HG02610 (cell line): ENCODE measurements around the gene SPIB.
"Not testable (repeated sequence)": the region's sequence is repeated elsewhere in the genome, so short reads cannot be mapped to it uniquely, and the experiment has no call there.

ENCODE experiments used
- ATAC-seq: cut with Tn5 transposase; IDR thresholded peaks from one replicate; pipeline ENCODE4 v1.9.1; 2021; ENCODE audit warnings: mild to moderate bottlenecking, moderate library complexity; ENCODE audit not compliant: unreplicated experiment

The SPIB gene

DNA sequence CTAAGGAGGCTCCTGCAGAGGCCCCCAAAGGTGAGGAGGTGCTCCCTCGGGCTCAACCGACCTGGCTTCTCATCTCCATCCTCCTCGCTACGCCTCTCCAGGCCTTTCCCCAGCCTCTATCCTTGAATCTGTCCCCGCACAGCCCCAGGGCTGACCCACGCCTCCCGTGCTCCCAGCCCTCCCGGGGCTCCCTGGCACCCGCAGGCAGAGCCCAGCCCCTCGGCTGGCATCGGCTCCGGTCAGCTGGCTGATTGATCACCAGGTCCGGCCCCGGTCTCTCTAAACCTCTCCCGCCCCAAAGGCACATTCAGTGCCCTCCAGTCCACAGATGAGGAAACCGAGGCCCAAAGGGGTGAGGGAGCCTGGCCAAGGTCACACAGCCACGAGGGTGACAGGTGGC is 16.5 kb downstream of the SPIB start:
- no peak for ATAC-seq

DNA sequence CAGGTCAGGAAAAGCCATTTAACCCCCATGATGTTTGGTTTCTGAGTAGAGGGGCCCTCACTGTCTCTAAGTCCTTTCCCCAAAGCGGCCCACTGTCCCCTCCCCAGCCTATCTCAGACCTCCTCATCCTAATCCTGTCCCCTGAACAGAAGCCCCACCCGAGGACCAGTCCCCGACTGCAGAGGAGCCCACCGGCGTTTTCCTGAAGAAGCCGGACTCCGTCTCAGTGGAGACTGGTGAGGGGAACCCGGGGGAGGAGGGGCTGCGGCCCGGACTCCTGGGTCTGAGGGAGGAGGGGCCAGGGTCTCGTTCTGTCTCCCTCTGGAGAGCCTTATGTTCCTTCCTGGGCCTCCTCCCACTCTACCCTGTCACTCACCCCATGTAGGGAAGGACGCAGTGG is 16.9 kb downstream of the SPIB start:
- ATAC-seq, result no peak

DNA sequence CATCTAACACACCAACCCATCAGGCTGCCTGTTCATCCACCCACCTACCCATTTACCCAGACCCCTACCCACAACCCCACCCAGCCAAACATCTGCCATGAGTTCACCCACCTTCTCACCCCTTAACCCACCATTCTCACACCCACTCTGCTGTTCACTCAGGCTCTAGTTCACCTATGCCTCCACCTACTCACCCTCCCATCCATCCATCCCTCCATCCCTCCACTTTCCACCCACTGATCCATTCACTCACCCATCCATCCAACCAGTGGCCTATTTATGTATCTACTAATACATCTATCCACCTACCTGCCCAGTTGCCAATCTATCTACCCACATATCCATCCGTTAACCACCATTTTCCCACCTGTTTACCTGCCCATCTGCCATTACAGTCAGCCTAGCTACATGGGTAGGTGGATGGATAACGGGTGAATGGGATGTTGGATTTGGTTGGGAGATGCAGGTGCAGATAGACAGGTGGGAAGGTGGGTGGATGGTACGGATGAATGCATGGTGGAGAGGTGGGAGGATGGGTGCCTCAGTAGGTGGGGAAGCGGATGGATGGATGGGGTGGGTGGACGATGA is 19.2 kb downstream of the SPIB start:
- no peak for ATAC-seq

DNA sequence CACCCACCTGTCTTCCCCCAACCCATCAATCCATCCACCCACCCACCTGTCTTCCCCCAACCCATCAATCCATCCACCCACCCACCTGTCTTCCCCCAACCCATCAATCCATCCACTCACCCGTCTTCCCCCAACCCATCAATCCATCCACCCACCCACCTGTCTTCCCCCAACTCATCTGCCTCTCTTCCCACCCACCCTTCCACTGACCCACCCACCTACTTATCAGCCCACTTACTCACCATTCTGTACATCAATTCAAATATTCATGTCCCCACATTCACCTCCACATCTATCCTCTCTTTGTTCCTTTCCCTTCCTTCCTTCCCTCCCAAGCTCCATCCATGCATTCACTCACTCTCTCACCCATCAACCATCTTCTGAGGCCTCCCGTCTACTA is 20.4 kb downstream of the SPIB start:
- not testable (repeated sequence) for ATAC-seq

DNA sequence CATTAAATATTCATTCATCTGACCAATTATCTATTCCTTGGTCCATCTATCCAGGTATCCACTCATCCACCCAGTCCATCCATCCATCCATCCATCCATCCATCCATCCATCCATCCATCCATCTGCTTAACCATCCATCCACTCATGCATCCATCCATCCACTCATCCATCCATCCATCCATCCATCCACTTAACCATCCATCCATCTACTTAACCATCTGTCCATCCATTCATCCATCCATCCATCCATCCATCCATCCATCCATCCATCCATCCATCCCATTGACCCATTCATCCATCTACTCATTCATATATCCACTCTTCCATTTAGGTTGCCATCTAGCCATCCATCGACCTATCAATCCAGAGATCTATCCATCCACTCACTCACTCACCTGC is 25.3 kb downstream of the SPIB start:
- no peak for ATAC-seq

DNA sequence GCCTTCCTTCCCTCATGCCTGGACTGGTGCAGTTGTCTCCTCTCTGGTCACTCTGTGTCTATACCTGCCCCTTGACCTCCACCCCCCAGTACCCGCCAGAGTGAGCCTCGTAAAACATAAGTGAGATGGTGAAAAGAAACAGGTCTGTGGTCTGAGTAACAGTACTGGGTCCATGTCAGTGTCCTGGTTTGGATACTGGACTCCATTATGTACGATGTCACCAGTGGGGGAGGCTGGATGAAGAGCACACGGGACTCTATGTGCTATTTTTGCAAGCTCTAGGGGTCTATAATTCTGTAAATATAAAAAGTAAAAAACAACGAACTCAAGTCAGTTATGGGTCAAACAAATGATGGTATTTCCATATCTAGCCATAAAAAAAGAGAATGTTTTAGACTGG is 28.3 kb downstream of the SPIB start:
- ATAC-seq, result no peak

DNA sequence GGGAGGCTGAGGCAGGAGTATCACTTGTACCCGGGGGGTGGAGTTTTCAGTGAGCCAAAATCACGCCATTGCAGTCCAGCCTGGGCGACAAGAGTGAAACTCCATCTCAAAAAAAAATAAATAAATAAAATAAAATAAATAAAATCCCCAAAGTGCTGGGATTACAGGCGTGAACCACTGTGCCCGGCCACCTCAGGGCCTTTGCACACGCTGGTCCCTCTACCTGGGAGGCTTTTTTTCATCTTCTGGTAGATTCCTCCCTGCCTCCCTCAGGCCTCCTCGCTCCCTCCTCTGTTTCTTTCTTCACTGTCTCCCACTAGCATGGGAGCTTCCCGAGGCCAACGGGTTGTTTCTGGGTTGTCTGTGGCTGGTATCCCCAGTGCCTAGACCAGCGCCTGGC is 29.0 kb downstream of the SPIB start:
- no peak for ATAC-seq

DNA sequence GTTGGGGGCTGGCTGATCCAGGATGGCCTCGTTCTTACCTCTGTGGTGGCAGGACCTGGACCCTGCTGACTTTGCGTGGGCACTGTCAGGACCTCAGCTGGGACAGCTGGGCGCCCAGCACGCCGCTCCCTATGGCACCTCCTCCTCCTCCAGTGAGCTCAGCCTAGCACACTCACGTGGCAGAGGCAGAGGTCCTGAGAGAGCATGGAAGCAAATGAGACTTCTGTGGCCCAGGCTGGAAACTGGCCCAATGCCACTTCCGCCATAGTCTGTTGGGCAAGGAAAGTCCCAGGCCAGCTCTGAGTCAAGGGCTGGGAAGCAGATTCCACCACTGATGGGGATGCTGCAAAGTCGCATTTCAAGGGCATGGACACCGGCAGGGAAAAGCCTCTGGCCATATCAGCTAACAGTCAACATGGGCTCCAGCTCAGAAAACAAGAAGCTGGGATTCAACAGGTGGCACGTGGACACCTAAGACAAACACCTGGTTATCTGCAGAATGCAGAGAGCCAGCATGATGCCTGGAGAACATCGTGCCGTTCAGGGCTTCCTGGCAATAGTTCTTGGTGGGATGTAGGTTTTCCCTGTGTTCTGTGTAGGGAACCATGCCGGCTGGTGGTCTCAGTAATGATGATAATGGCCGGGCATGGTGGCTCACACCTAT is 30.6 kb downstream of the SPIB start:
- no peak for ATAC-seq

DNA sequence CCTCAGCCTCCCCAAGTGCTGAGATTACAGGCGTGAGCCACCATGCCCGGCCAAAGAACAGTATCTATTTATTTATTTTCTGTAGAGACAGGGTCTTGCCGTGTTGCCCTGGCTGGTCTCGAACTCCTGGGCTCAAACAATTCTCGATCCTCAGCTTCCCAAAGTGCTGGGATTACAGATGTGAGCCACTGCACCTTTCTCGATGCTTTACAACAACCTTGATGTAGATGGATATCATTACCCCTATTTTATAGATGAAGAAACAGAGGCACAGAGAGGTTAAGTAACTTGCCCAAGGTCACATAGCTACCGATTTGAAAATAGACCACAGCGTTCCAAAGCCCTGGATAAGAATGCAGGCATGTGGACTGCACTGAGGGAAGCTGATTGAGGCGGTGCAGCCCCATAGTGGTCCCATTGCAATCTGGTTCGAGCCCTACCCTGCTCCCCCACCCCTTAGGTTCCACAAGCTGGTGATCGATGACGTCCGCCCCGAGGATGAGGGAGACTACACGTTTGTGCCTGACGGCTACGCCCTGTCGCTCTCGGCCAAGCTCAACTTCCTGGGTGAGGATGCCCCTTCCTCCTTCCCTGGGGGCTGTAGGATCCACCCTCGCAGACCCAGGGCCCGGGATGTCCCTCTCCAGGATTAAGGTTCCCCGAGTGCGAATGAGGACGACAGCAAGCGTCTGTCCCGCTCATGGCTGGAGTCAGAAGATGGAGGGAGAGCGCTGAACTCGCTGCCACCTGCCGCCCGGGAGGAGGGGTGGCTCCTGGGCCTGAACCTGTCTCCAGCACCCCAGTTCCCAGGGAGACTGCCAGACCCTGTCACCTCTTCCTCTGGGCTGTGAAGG is 31.9 kb downstream of the SPIB start:
- ATAC-seq, result no peak

DNA sequence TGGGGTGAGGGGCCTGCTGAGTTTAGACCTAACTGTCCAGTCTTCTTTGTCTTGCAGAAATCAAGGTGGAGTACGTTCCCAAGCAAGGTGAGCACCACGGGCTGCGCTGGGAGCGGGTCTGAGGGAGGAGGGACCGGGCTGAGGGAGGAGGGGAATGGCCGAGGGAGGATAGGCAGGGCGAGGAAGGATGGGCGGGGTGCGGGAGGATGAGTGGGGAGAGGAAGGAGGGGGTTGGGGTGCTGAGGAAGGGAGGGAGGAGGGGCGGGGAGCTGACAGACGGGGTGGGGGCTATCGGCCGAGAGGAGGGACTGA is 32.4 kb downstream of the SPIB start:
- ATAC-seq, result no peak

DNA sequence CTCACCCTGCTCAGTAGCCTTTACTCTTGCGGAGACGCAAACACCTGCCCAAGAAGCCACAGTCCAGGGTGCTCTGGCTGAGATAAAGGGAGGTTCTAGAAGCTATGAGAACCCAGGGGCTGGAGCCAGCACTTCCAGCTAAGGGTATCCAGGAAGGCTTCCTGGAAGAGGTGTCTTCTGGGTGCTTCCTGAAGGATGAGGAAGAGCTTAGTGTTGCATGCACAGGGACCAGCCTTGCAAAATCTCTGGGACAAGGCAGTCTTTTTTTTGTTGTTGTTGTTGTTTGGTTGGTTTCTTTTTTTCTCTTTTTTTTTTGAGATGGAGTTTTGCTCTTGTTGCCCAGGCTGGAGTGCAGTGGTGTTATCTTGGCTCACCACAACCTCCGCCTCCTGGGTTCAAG is 34.5 kb downstream of the SPIB start:
- ATAC-seq, result no peak

DNA sequence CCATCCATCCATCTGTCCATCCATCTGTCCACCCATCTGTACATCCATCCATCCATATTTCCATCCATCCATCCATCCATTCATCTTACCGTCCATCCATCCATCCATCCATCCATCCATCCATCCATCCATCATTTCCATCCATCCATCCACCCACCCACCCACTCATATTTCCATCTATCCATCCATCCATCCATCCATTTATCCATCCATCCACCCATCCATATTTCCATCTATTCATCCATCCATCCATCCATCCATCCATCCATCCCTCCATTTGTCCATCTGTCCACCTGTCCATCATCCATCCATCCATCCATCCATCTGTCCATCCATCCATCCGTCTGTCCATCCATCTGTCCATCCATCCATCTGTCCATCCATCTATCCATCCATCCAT is 37.3 kb downstream of the SPIB start:
- ATAC-seq, result no peak

DNA sequence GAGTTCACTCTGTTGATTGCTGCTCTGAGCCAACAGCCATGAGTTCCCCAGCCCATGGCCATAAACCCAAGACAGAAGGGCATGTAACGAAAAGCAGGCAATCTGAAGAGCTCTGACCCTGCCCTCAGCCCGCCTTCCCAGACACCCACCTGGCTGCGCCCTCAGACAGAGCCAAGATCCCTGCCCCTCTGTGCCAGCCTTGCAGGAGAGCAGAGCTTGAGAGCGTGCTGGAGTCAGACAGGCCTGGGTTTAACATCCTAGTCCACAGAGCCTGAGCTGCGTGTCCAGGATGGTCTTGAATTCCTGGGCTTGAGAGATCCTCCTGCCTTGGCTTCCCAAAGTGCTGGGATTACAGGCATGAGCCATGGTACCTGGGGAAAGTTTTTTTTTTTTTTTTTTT is 38.6 kb downstream of the SPIB start:
- no peak for ATAC-seq

DNA sequence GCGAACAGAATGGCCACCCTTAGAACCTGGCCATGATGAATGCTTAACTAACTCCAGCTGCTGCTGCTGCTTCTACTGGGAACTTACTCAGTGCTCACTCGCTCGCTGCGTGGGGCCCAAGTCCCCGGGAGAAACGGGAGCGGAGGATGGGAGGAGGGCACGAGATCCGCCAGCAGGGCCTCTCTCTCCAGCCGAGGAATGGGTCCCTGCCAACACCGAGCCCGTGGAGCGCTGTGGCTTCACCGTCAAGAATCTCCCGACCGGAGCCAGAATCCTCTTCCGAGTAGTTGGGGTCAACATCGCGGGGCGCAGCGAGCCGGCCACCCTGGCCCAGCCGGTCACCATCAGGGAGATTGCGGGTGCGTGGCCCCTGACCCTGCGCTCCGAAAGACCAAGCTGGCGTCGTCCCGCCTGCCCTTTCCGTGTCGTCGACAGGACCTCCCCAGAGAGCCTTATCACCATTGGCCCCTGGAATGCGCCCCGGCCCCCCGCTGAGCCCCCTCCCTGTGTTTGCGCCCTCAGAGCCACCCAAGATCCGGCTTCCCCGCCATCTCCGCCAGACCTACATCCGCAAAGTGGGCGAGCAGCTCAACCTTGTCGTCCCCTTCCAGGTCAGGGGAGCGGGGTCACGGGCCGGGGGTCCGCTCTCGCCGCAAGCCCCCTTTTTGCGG is 39.8 kb downstream of the SPIB start:
- no peak for ATAC-seq

DNA sequence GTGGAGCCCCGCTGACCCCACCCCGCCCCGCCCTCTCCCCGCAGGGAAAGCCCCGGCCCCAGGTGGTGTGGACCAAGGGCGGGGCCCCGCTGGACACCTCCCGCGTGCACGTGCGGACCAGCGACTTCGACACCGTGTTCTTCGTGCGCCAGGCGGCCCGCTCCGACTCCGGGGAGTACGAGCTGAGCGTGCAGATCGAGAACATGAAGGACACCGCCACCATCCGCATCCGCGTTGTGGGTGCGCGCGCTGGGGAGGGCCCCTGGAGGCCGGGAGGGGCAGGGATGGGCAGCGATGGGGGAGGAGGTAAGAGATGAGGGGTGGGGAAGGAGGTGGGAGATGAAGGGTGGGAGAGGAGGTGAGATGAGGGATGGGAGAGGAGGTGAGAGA is 40.3 kb downstream of the SPIB start:
- no peak for ATAC-seq

DNA sequence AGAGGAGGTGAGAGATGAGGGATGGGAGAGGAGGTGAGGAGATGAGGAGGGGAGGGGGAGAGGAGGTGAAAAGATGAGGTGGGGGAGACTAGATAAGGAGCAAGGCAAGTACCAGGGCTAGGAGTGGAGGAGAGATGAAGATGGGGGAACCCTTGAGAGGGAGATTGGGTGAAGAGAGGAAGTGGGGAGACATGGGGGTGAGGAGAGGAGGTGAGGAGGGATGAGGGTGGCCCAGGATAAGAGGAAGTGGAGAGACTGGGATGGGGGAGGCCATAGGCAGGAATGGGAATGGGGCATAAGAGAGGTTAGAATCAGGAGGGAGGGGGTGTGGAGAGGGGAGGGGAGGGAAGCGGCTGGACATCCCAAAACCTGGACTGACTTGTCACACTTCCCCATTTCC is 40.9 kb downstream of the SPIB start:
- ATAC-seq, result no peak

DNA sequence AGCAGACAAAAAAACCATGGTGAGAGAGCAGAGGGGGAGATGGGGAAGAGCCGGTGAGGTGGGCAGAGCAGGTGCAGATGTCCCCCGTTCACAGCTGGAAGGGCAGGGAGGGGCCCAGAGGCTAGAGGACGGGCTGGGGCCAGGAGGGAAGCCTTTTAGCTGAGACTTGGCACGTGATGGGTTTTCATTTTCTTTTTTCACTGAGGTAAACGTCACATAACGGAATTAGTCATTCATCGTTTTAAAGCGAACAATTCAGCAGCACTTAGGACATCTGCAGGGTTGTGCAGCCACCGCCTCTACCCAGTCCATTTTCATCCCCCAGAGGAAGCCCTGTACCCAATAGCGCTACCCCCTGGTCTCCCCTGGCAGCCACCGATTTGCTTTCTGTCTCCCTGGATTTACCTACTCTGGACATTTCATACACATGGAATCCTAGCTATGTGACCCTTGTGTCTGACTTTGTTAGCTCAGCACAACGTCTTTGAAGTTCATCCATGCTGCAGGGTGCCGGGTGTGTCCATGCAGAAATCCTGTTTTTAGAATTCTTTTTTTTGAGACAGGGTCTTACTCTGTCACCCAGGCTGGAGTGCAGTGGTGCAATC is 41.5 kb downstream of the SPIB start:
- no peak for ATAC-seq

DNA sequence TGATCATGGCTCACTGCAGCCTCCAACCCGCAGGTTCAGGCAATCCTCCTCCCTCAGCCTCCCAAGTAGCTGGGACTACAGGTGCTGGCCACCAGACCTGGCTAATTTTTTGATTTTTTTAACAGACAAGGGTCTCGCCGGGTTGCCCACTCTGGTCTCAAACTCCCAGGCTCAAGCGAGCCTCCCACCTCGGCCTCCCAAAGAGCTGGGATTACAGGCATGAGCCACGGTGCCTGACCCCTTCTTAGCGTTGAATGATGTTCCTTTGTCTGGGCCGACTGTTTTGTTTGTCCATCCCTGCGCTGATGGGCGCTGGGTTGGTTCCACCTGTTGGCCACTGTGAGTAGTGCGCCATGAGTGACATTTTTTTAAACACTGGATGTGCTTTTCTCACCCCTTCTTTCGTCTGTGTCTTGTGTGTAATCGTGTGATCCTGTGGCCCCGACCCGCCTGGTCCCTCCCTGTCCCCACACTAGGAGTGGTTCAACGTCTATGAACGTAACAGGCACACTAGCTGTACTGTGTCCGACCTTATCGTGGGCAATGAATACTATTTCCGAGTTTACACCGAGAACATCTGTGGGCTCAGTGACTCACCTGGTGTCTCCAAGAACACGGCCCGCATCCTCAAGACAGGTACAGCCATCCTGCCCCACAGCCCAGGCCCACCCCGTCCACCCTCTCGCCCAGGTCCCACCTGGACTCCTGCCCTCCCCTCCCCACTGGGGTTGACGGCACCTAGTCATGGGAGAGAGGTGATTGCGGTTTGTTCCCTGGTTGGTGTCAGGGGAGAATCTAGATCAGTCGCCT is 42.5 kb downstream of the SPIB start:
- peak; percentile 52 for ATAC-seq

DNA sequence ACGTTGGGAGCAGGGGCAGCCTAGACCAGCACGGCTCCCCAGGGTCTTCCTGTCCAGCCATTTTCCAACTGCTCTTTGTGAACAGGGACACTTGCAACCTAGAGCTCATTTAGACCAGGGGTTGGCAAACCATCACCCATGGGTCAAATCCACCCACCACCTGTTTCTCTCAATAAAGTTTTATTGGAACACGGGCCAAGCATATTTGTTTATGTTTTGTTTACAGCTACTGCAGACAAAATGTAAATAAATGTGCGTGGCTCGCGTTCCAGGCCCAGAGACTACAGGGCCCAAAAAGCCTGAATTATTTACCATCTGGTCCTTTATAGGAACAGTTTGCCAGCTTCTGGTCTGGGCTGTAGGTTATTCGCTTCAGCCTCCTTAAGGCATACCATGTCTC is 44.2 kb downstream of the SPIB start:
- no peak for ATAC-seq

DNA sequence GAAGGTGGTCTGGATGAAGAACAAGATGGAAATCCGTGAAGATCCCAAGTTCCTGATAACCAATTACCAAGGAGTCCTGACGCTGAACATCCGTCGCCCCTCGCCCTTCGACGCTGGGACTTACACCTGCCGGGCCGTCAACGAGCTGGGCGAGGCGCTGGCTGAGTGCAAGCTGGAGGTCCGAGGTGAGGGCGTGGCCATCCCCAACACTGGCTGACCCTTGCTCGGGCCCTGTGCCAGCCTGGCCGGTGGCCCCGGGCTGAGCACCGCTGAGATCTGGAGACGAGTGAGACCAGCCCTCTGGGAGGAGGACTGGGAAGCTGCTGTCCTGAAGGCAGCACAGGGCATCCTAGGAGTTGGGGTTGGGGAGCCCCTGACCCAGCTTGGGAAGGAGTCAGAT is 45.6 kb downstream of the SPIB start:
- ATAC-seq, result no peak

DNA sequence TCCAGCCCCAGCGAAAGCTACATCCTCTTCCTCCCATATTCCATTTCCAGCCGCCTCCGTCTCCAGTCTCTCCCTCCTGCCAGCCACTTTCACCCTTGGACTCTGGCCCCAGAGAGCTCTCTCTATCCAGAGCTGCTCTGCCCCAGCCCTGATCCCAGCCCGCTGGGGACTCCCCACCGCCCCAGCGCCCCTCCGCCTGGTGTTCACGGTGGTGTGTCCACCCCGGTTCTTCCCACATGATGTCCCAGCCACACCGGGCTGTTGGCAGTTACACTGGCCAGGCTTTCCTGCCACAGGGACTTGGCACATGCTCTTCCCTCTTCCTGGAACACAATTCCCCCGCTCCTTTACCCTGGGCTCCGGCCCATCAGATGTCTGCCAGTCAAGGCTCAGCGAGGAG is 46.3 kb downstream of the SPIB start:
- no peak for ATAC-seq
